ENCODE data around the gene LHX6.

LHX6 gene

DNA sequence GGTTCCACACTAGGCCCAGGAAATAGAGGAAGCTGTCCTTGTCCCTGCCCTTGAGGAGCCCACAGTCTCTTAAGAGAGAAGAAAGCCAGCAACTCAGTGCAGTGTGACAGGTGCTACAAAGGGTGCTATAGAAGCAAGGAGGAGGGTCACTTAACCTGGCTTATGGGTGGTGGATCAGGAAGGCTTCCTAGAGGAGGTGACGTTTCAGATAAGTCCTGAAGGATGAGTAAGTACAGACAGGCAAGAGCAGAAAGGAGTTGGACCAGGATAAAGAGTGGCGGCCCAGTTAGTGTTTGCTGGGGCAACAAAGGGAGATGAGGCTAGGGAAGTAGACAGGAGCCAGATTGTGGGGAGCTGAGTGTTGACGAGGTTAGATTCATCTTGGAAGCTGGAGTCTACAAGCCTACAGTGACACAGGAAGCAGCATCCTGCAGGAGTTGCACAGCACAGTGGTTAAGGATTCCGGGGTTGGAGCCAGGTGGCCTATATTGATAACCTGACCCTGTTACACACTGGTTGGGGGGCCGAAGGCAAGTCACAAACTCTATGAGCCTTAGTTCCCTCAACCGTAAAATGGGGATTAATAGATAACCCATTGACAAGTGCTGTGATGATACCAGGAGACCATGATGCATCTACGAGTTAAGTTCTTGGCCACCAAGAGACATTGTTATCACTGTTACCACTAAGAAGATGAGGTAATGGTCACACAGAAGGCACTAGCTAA lies 5.4 kb upstream of the LHX6 start:
- no peak for DNase-seq (ENCODE audit: low spot score)

DNA sequence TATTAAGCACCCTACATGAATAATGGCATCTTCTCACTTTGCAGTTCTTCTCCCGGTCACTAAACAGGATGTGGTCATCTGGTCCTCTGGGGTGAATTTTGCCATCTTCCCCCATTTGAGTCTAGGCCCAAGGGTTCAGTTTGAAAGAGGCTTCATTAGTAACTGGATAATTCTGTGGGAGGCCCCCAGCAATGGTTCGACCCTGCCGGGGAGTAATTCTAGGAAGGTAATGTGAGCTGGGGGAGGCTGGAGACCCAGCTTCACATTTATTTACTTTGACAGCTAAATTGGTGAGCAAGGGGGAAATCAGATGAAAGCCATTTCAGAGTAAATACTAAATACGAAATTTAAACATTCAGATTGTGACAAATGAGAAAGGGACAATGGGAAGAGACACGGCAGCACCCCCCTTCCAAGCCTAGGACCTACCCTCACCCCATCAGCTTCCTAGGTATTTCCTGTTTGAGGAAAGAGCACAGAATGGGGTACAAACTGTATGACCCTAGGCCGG lies 4.1 kb upstream of the LHX6 start:
- no peak for DNase-seq (ENCODE audit: low spot score)

DNA sequence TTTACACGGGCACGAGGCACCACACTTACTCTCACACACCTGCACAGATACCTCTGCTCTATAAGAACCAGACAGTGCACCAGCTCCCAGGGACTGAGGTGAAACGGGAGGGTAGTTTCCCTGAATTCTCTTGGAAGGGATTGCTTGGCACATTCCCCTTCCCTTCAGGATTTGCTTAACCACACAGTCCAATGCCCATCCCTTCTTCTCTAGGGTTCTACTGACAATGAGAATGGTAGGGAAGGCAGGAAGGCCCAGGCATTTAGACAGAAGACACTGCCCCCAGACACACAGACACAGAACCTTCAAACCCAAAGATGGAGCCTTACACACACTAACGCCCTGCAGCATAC lies 704 bp upstream of the LHX6 start:
- DNase-seq (ENCODE audit: low spot score), result no peak

DNA sequence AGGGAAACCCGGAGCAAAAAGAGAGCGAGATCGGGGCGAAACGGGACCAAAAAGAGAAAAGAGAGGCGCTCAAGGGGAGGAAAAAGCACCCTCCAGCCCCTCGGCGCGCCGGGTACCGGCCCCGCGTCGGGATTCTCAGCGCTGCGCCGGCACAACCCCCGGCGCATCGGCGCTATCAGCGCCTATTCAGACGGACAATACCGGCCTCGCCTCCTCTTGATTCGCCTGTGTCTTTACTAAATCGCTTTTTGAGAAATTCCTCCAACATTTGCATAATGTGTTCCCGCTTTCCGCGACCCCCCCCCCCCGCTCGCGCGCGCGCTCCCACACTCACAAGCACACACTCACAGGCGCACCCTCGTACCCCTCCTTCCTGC lies 578 bp downstream of the LHX6 start:
- no peak for DNase-seq (ENCODE audit: low spot score)

DNA sequence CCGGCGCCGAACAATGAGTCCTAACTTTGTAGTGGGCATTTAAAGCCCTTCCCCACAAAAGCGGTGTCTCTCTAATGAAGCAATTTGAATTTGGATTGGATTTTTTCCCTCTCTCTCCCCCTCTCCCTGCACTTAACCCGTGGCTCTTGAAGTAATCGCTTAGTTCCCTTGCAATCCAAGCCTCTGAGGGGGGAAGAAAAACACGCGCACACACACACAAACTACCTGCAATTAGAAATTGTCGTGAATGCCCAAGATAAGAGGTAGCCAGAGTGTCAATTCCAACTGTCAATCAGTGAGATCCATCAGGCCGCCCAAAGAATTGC lies 1.2 kb downstream of the LHX6 start:
- no peak for DNase-seq (ENCODE audit: low spot score)

DNA sequence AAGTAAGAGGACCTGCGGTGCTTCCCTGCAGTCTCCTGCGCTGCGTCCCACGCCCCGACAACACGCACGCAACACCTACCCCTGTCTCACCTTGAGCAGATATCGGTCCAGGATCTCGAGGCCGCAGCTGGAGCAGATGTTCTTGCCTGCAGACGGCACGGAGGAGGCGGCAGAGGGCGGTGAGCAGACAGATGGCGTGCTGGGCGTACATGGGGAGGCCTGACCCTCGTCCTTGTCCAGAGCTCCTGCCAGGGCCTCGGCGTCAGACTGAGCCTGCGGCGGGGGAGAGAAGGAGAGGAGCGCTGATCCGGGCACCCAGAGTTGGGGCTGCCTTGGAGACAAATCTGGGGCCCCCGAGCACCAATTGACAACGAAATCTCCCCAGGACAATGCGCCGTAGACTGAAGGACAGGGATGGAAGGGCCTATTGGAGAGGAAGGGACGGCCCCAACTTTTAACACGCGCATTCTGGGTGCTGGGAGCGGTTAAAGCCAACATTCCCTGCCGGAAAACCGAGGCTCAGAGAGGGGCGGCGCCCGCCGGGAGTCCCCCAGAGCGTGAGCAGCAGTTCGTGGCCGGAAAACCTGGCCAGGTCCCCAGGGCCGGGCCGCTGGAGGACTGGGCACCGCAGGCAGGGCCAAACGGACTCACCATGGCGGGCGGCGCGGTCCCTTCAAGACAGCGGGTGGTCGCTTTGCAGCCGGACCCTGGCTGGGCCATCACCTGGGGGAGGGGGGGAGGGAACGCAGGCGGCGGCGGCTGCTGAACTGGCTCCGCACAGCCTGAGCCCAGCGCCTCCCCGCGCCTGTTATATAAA lies 1.8 kb downstream of the LHX6 start:
- DNase-seq (ENCODE audit: low spot score), result no peak

- no peak for DNase-seq (ENCODE audit: low spot score)
Observed at GRCh38 chr9:122226142-122226757, 2.5 kb downstream of the LHX6 start.

- no peak for DNase-seq (ENCODE audit: low spot score)
Observed at GRCh38 chr9:122225312-122226141, 3.2 kb downstream of the LHX6 start.

- no peak for DNase-seq (ENCODE audit: low spot score)
Observed at GRCh38 chr9:122223435-122223834, 5.3 kb downstream of the LHX6 start.

GRCh38 chr9:122222791-122223190 lies 6.0 kb downstream of the LHX6 start:
- DNase-seq (ENCODE audit: low spot score), result no peak

DNA sequence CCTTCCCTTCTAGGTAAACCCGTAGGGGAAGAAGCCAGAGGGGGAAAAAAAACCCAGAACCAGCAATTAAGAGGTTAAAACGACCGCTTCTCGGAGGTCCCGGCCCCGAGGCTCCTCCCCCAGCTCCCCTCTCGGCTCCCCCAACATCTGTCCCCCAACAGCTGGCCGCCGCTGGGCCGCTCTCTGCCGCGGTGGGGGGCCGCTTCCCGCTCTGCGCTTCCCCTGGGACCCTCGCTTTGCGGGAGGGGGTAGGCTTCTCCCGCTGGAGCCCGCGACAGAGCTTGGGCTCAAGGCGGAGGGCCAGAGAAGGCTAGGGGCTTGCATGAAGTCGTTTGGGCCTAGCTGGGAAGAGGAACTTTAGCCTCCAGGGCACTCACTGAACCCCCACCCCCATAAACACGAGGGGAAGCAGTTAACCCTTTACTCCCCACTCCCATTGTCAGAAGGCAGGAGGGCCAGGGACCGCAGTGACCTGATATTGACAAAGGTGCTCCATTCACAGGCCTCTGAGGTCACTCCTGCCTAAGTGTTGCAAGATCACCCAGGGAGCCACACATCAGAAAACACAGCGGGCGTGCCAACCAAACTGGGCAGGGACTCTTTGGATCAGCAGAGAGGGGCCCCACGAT lies 7.5 kb downstream of the LHX6 start:
- DNase-seq (ENCODE audit: low spot score), result no peak

GRCh38 chr9:122220673-122221182 lies 8.0 kb downstream of the LHX6 start:
- DNase-seq (ENCODE audit: low spot score), result no peak

- DNase-seq (ENCODE audit: low spot score), result no peak
Observed at GRCh38 chr9:122219856-122220672, 8.7 kb downstream of the LHX6 start.

DNA sequence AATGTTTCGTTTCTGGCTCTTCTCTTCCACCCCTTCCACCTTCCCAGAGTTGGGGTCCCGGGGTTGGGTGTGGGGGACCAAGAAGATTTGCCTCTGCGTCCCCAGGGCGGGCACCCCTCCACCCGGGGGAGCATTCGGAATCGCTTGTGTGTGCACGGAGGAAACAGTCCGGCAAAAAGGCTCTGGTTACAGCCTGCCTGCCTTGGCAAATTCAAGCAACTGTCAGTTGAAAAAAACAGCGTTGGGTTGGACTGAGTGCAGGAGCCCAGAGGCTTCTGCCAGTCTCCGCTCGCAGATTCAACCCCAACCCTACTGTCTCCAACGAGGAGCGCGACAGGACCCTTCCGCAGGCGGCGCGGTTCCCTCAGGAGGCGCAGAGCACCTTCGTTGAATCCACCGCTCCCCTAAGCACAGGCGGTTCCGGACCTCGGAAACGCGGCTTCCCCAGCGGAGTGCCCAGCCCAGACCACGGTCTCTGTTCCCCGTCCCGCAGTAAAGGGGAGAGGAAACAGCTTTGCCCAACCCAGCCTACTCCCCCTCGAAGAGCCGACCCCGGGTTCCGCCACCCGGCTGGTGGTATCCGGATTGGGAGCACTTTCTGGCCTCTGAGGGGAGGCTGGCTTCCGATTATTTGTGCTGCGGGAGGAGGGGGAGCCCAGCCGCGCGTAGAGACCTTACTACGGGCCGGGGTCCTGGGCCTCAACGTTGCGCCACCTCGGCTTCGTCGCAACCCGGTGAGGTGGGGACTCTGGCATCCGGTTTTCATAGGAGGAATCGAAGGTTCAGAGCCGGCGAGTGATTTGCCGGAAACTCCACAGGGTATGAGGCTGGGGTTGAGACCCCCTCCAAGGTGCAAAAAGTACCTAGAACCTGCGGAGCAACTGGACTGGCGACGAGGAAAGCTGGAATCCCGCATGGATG lies 9.6 kb downstream of the LHX6 start:
- DNase-seq (ENCODE audit: low spot score), result no peak

DNA sequence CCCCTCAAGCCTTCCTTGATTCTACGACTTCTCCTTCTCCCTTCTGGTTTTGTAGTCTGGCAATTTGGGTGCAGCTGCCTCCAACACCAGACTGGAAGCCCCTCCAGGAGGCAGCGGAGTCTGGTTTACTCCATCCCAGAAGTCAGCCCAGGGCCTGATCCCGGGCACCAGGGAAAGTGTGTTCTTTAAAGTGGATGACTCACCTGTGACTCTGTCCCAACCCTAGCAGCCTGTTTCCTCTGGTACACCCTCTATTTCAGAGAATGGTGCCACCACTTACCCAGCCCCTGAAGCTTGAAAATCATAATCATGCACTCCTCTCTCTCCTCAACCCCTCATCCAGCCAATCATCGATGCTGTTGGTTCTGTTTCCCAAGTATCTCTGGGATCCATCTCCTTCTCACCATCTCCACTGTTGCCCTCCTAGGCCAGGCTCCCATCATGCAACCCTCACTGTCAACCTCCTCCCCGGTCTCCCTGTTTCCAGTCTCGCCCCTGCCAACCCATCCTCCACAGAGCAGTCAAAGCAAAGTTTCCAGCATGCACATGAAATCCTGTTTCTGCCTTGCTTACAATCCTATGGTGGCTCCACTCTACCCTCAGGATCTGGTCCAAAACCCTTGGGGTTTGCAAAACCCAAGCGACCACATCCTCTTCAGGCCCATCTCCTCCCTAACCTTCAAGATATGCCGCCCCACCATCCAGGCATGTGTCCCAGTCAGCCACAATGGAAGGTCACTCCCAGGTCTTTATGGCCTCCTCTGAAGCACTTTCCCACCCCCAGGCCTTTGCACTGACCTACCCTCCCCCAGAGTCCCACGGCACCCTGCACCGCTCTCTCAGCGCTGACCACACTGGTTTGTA lies 10.5 kb downstream of the LHX6 start:
- no peak for DNase-seq (ENCODE audit: low spot score)

DNA sequence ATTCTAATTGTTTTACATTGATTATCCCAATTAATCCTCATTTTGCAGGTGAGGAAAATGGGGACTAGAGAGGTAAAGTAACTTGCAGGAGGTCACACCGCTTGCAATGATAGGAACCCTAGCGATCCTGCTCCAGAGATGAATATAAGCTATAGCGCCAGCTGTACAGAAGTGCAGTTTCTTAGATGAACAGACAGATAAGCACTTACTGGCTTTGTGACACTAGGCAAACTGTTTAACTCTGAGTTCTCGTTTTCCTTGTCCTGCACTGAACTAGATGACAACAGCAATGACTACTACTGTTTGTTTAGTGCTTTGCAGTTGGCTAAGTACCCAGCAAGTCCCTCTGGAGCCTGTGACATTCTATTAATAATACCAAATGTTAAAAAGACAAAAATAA lies 11.1 kb downstream of the LHX6 start:
- DNase-seq (ENCODE audit: low spot score), result no peak

GRCh38 chr9:122216798-122217418 lies 11.8 kb downstream of the LHX6 start:
- no peak for DNase-seq (ENCODE audit: low spot score)

DNA sequence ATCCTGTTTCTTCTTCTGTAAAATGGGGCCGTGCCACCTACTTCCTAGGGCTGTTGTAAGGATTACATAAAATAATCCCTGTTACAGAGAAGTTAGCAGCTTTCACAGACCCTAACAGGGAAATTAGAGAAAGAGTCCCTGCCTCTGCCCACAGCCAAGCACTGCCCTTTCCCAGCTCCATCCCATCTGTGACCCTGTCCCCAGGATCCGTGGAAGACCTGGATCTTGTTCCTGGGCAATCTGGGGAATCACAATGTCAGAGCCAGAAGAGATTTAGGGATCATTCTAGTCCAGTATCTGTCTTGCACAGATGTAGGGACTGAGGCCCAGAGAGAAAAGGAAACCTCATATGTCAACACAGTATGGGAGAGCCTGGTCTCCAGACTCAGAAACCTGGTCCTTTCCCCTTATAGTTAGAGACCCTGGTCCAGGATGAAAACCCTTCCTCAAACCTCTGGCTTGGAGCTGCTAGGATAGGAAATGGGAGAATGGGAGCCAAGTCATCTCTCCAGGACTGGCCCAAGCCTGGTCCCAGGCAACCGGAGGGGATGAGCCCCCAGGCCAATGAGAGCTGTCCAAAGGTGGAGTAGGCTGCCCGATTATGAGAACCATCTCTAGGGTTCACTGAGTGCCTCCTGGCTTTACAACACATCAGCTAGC lies 12.5 kb downstream of the LHX6 start:
- DNase-seq (ENCODE audit: low spot score), result no peak
